Kidney (tissue), 14 donors: Measurements from ENCODE around the gene FBLN7. TPM values are rescaled to one million over a fixed set of nuclear protein-coding genes. Genes with fewer than 3 reads are reported as not detected.

ENCODE experiments used
- DNase-seq, 5 donors: peaks; one replicate each; pipeline ENCODE4 v3.0.0-alpha.2; 2013 to 2020
- FAIRE-seq: peaks from 2 replicates; lab custom pipeline; 2012; peaks lifted over from hg19 to GRCh38; lab: Jason Lieb, UNC
- H3K27ac ChIP-seq, 2 donors: one replicate each; pipeline ENCODE4 v1.7.0; 2013; ENCODE audit warnings: low read depth in 2 of 2, low read length in 2 of 2, inconsistent platforms in 1 of 2
- H3K27me3 ChIP-seq: one replicate; pipeline ENCODE4 v1.7.1; 2013; ENCODE audit warnings: low read length, inconsistent platforms; ENCODE audit not compliant: control insufficient read depth, insufficient read depth
- H3K36me3 ChIP-seq, 3 donors: one replicate each; pipeline versions ENCODE4 v1.7.0 to v1.7.1; 2013; ENCODE audit warnings: low read length in 3 of 3, control low read depth in 1 of 3, inconsistent platforms in 1 of 3; ENCODE audit not compliant: insufficient read depth in 3 of 3, control insufficient read depth in 2 of 3
- H3K4me1 ChIP-seq, 3 donors: one replicate each; pipeline versions ENCODE4 v1.7.0 to v1.7.1; 2013; ENCODE audit warnings: low read length in 3 of 3, inconsistent platforms in 1 of 3, low read depth in 1 of 3; ENCODE audit not compliant: control insufficient read depth in 2 of 3, insufficient read depth in 2 of 3
- H3K4me3 ChIP-seq, 3 donors: one replicate each; pipeline versions ENCODE4 v1.7.0 to v1.8.1; 2013; ENCODE audit warnings: low read length in 3 of 3, control low read depth in 1 of 3, inconsistent platforms in 1 of 3
- H3K9ac ChIP-seq, 3 donors: one replicate each; pipeline versions ENCODE4 v1.7.0 to v1.7.1; 2013; ENCODE audit warnings: low read length in 3 of 3, control low read depth in 1 of 3, inconsistent platforms in 1 of 3
- H3K9me3 ChIP-seq, 3 donors: one replicate each; pipeline versions ENCODE4 v1.7.0 to v1.7.1; 2013; ENCODE audit warnings: low read length in 3 of 3, control low read depth in 1 of 3, inconsistent platforms in 1 of 3; ENCODE audit not compliant: control insufficient read depth in 2 of 3, insufficient read depth in 1 of 3
- CTCF ChIP-seq: IDR thresholded peaks from 3 replicates; pipeline ENCODE4 v1.5.1; 2012; ENCODE audit warnings: mild to moderate bottlenecking, moderate library complexity, borderline replicate concordance; ENCODE audit not compliant: insufficient read depth; ENCODE audit errors: extremely low read depth
- intact Hi-C: fragments of 100-400 bp; cut with DNase I; formaldehyde crosslinking; loops from one replicate; pipeline ENCODE4 v1.11.1; 2022
- polyA plus RNA-seq: library from polyadenylated mRNA; stranded (reverse); fragments of 350-450 nt; fragmentation: Illumina TruSeq; extraction: RNeasy Lipid Tissue Mini Kit (QIAGEN cat#74804); gene quantifications from one replicate; pipeline ENCODE4 v1.2.3, GENCODE V29; 2014; ENCODE audit warnings: low read depth, low replicate concordance; ENCODE audit not compliant: insufficient read depth
- total RNA-seq: library from RNA; stranded (reverse); fragmentation: NEBNext Ultra II Directional; extraction: Animal tissue kit (Norgen Biotek cat#: 25700); gene quantifications from one replicate; pipeline ENCODE4 v1.2.1, GENCODE V29; 2021
- donor health status: control.
- donor health status: control.
- donor health status: control.
- donor health status: control.
- donor health status: control.
- donor health status: DM: yes; HTN: yes; CAD: no.
- donor health status: Normal renal cell carcinoma (clear cell type).

Gene FBLN7
- total and polyA plus RNA-seq, 2 donors from 2014 or later = 0.71 to 4.6 TPM

GRCh38 chr2:112187046-112187715 is 49.0 kb downstream of the FBLN7 start:
- H3K9me3 ChIP-seq = no peaks in the 10 kb centered on the region
- no peak overlapping the region for H3K4me3 ChIP-seq
- no peaks in the 10 kb centered on the region for H3K4me1 ChIP-seq
- intact Hi-C loops = no loop called here
- FAIRE-seq (no peak), DNase-seq (no peak)
- no peaks in the 10 kb centered on the region for H3K27me3 ChIP-seq
- H3K36me3 ChIP-seq = no peaks in the 10 kb centered on the region
- H3K9ac ChIP-seq = no peak overlapping the region
- no peak for TF ChIP-seq CTCF
- no peak overlapping the region for H3K27ac ChIP-seq

- H3K36me3 ChIP-seq = no peaks in the 10 kb centered on the region
- H3K4me3 ChIP-seq = no peak overlapping the region
- TF ChIP-seq CTCF = no peak
- no peaks in the 10 kb centered on the region for H3K4me1 ChIP-seq
- intact Hi-C loops = no loop called here
- no peak overlapping the region for H3K27ac ChIP-seq
- DNase-seq = no peak
- no peaks in the 10 kb centered on the region for H3K9me3 ChIP-seq
- no peak overlapping the region for H3K9ac ChIP-seq
- FAIRE-seq = no peak
- H3K27me3 ChIP-seq = no peaks in the 10 kb centered on the region
Measured at GRCh38 chr2:112187805-112188596, 49.8 kb downstream of the FBLN7 start.

GRCh38 chr2:112189001-112189556 is 50.9 kb downstream of the FBLN7 start:
- H3K36me3 ChIP-seq = no peaks in the 10 kb centered on the region
- H3K27ac ChIP-seq = no peak overlapping the region
- H3K9ac ChIP-seq = no peak overlapping the region
- H3K27me3 ChIP-seq = no peaks in the 10 kb centered on the region
- no peaks in the 10 kb centered on the region for H3K4me1 ChIP-seq
- intact Hi-C loops = no loop called here
- FAIRE-seq (no peak), DNase-seq (no peak)
- no peak for TF ChIP-seq CTCF
- no peaks in the 10 kb centered on the region for H3K9me3 ChIP-seq
- H3K4me3 ChIP-seq = no peak overlapping the region
